GM18867 (cell line): Measurements from ENCODE around the gene SSBP3.

Experiments
- ATAC-seq: cut with Tn5 transposase; IDR thresholded peaks from one replicate; pipeline ENCODE4 v1.9.1; 2021; ENCODE audit warnings: mild to moderate bottlenecking, moderate library complexity; ENCODE audit not compliant: unreplicated experiment

SSBP3 gene

DNA sequence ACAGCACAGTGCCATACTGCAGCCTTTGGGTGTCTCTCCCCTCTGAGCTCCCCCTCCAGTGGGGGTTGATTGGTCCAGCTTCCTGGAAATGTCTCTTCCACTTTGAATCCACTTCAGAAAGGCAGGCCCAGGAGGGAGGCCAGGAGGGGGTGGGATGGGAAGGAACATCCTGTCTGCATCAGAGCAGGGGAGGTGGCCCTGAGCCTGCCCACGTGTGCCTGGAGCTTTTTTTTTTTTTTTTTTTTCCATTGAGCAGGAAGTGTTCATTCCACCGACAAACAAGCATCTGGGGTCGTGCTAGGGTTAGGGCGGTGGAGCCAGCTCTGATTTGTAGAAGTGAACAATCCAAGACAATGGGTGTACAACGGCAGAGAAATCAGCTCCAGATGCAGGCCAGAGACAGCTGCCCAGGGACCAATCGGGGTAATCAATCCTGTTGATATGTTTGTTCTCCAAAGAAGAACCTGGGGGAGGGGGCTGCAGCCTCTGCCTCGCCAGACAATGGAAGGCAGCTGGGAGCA lies 93.3 kb downstream of the SSBP3 start:
- ATAC-seq: no peak

DNA sequence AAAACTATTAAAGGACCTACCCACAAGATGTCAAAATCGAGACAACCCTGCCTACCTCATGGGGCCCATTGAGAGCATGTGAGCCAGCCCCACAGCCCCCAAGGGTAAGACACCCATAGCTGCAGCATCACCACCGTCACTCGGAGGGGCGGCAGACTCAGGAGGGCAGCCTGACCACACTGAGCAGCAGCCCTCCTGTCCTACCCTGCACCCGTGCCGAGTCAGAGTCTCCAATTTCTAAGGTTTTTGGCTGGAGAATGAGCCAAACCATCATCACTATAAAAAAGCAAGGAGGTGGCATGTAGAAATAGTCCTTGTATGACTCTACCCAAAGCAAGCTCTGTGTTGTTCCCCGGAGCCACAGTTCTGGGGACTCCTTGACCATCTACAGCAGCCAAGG lies 94.7 kb downstream of the SSBP3 start:
- ATAC-seq: no peak

GRCh38 chr1:54310439-54311328 lies 95.5 kb downstream of the SSBP3 start:
- ATAC-seq: no peak

DNA sequence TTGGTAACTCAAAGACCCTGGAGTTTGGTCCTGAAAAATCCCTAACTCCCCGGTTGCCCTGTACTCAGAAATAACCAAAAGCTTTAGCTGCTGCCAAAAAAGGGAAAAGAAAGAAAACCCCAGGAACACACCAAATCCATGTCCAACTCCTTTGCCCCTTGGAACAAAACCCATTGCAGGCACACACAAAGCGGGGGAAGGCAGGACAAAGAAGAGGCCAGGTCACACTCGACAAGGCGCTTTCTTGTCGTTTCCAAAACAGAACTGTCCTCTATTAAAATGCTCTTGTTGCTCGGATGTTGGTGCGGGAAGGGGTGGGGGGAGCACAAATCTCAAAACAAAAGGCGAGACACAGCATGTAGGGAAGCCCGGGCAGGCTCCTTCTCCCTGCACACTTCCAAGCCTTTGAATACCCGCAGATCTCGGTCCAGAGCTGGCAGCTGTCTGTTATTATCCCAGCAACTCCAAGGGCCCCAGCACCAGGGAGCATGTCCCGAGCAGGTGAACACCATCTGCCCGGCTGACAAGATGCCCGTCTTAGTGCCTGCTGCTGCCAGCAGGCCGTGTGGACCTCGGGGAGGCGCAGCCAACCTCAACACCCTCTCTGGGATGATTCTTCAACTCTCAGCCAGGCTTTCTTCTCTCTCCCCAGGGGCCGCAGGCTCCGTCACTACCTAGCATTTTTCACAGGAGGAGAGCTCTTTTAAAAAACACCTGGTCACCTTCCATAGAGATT lies 96.4 kb downstream of the SSBP3 start:
- no peak for ATAC-seq

GRCh38 chr1:54307305-54307704 lies 98.9 kb downstream of the SSBP3 start:
- ATAC-seq: no peak

- ATAC-seq: no peak
Observed at GRCh38 chr1:54305906-54306514, 100.2 kb downstream of the SSBP3 start.

DNA sequence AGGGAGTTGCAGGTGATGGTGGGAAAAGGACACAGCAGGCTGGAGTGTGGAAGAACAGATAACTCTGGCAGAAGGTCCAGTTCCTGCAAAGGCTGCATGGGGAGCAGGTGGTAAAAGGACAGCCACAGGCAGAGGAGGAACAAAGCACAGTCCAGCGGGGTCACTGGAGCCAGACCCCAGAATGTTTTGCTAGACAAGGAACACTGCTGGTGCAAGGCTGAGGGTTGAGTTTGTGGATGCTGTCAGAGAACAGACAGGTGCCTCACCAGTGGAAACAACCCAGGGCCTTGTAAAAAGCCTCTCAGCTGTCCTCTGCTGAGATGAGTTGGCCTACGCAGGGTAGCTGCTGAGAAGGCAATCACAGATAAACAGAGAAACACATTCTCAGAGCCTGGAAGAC lies 101.7 kb downstream of the SSBP3 start:
- ATAC-seq: no peak

GRCh38 chr1:54302951-54303843 lies 103.0 kb downstream of the SSBP3 start:
- ATAC-seq: no peak

DNA sequence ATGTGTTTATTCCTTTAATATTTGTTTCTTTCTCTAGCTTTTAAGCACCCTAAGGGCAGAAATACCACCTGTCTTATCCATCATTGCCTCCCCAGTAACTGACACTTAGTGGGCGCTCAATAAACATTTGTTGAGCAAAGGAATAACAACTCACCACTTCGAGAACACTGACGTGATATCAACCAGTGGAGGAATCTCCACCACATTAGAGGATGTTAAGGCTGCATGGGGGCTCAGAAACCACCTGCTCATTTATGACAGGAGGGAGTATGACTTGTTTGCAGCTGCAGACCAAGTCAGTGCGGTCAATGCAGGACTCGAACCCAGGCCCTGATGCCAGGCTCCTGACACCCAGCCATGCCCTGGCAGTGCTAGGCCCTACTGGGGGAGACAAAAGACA lies 103.6 kb downstream of the SSBP3 start:
- no peak for ATAC-seq

- no peak for ATAC-seq
Observed at GRCh38 chr1:54301497-54301896, 104.7 kb downstream of the SSBP3 start.

GRCh38 chr1:54300401-54300800 lies 105.8 kb downstream of the SSBP3 start:
- no peak for ATAC-seq

- no peak for ATAC-seq
Observed at GRCh38 chr1:54299037-54299436, 107.2 kb downstream of the SSBP3 start.

DNA sequence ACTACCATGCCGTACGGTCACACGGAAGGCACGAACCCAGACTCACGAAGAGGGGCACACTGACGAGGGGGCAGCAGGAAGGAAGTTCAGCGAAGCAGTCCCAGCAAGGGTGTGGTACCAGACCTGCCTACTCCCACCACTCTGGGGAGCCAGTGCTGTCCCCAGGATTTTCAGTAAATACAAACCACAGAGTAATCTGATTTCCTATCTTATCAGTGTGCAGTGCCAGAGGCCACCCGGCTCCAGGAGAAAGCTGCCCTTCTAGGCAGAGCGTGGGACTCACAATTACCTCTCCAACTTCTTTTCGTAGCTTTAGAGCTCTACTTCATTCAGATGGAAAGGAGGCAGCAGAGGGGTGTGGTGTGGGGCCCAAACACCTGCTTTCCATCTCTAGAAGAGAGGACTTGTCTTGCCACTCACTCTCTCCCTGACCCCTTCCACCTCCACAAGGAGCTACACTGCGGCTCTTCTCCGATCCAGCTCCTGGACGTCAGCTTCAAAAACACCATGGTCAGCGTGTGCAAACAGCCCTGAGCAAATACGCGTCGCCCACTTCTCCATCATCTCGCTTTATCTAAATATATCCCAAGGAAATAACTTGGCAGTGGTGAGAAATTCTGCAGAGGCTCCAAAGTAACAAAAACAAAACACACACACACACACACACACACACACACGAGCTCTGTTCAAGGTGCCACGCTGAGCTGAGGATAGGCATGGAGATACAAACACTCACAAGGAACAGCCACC lies 107.7 kb downstream of the SSBP3 start:
- ATAC-seq: no peak

DNA sequence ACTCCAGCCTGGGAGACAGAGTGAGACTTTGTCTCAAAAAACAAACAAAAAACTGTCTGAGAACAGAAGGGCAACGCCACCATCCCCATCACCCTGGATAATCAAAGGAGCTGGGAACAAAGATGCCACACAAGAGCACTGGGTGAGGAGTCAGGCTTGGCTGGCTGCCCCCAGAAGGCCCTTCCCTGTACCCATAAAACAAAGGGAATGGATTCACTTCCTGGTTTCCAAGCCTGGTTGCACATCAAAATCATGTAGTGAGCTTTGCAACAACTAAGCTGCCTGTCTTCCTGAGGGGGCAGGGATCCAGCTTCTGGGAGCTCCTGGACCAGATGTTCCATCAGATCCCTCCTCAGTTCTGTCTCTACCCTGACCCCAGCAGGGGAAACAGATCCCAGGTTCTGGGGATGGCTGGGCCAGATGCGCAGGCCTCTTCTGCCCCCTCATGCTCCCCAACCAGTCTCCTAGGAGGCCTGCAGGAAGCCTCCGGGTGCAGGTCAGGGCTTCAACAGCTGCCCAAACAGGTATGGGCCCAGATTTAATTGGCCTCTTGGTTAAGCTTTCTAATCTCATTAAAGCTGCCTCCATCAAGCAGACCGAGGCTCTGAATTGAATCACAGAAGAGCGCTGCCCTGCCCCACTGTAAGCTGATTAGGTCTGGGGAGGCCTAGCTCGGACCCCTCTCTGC lies 108.5 kb downstream of the SSBP3 start:
- no peak for ATAC-seq

GRCh38 chr1:54296666-54297065 lies 109.5 kb downstream of the SSBP3 start:
- no peak for ATAC-seq

DNA sequence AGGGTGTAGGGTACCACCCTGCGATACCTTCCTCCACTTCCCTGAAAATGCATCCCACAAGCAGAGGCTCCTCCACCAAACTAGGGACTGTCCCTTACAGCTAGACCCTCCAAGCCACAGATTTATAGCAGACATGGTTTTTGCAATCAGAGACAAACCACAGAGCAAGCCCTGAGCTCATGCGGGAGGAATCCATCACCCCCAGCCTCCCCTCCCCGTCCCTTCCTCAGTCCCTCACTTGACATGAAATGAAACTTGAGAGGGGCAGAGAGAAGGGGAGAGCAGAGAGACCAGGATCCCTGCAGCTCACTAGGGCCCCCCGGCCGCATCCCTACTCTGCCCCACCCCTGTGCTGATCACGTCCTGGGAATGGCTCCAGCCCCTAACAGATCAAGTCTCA lies 111.3 kb downstream of the SSBP3 start:
- ATAC-seq: no peak

DNA sequence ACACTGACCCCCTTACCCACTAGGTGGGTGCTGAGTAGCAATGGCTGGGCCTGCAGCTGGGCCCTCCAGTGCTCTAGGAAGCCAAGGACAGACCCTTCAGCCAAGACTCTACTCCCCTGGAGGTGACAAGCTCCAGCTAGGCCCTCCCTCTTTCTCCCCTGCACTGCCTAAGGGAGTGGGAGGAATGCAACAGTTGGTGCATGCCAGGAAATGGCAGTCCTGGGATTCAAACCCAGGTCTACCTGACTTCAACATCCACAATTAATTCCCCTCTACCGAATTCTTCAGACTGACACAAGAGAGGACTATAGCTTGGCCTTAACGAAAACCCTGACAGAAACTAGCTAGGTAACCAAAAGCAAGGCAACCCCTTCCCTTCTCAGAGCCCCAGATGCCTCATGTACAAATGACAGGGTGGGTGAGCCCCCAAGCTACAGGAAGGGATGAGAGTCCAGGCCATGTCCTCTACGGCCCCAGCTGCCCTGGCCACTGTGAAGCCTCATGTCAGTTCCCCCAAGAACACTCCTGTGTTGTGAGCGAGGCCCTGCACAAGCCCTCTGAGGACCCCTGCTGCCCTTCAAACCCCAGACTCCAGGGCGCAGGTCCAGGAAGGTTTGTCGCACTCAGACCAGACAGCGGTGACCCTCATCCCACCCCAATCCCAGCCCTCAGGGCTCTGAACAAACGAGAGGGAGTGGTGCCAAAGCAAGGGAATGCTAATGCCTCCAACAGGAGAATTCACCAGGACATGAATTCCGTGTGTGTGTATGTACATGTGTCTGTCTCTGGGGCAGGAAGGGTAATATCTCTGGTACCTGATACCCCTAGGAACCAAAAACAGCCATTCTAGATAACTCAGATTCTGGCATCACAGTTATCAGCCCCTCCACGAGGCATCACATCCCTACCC lies 113.9 kb downstream of the SSBP3 start:
- no peak for ATAC-seq

GRCh38 chr1:54291276-54292001 lies 114.8 kb downstream of the SSBP3 start:
- ATAC-seq: no peak
